ENCODE measurements around the gene SNX9. TPM values are rescaled to one million over a fixed set of nuclear protein-coding genes. Genes with fewer than 3 reads are reported as not detected.

The SNX9 gene
- total and polyA plus RNA-seq, 2 of the 8 experiments (the other 6 are each of a cell fraction or from before 2014, with no cell fraction given): 11.8 to 23.2 TPM

- WGBS, 2 experiments (ENCODE audit: extremely low coverage in 1 of 2, insufficient coverage in 1 of 2, insufficient read length in 1 of 2, insufficient replicate concordance in 2 of 2, low coverage in 1 of 2, low lambda C conversion rate in 2 of 2, missing lambda C conversion rate in 1 of 2): 96% methylated on average over 1 of the region's 1 CpG; no CpG with 5 or more reads in 1 of the 2 experiments
- TF ChIP-seq SP4 (IDR thresholded peaks at IDR 0.05; ENCODE audit: low read length) (no peak), BRCA1 (IDR thresholded peaks at IDR 0.05; ENCODE audit: low read depth, low read length) (no peak), BCL11A (IDR thresholded peaks at IDR 0.05; ENCODE audit: low read depth in 2 of 2, low read length in 2 of 2) (no peak), RFX5 (IDR thresholded peaks at IDR 0.05; ENCODE audit: borderline replicate concordance, low read depth, low read length) (no peak), FOSL1 (IDR thresholded peaks at IDR 0.05; ENCODE audit: insufficient read depth, low read depth, low read length) (no peak), ASH2L (IDR thresholded peaks at IDR 0.05; ENCODE audit: low read length) (no peak), BACH1 (IDR thresholded peaks at IDR 0.05; ENCODE audit: low read length) (no peak), SRF (IDR thresholded peaks at IDR 0.05; ENCODE audit: low read depth, low read length) (no peak), GTF2F1 (IDR thresholded peaks at IDR 0.05; ENCODE audit: borderline replicate concordance, low read depth, low read length) (no peak), RAD21 (IDR thresholded peaks at IDR 0.05 in 1 of 2, conservative IDR thresholded peaks at IDR 0.05 in 1 of 2; ENCODE audit: low read depth in 2 of 2, low read length in 2 of 2) (no peak), SAP30 (IDR thresholded peaks at IDR 0.05; ENCODE audit: insufficient read depth, insufficient replicate concordance, low read length) (no peak), JUND (IDR thresholded peaks at IDR 0.05; ENCODE audit: low read length) (no peak), EZH2 (IDR thresholded peaks at IDR 0.05; ENCODE audit: low read depth, low read length, severe bottlenecking) (no peak), USF2 (IDR thresholded peaks at IDR 0.05; ENCODE audit: low read length) (no peak)
These were observed 34.9 kb upstream of the SNX9 start for GRCh38 chr6:157788180-157788579.

More at GRCh38 chr6:157788180-157788579, 34.9 kb upstream of the SNX9 start:
- Histone ChIP-seq H4K8ac (ENCODE audit: extremely low read depth, insufficient read depth, low read length) (no peak overlapping the region), H3K36me3 (ENCODE audit: control insufficient read depth in 2 of 4, insufficient read depth in 4 of 4, low read length in 3 of 4) (no peaks in the 10 kb centered on the region), H3K79me1 (ENCODE audit: low read depth, low read length) (no peaks in the 10 kb centered on the region), H4K20me1 (replicated peaks in 1 of 2; ENCODE audit: control insufficient read depth in 1 of 2, insufficient read depth in 2 of 2, low read length in 2 of 2) (no peaks in the 10 kb centered on the region), H3K9ac (replicated peaks in 1 of 4; ENCODE audit: extremely low read depth in 1 of 4, low read depth in 3 of 4, low read length in 3 of 4) (no peak overlapping the region), H3K4me3 (ENCODE audit: extremely low read depth in 1 of 4, insufficient read depth in 2 of 4, low read depth in 3 of 4, low read length in 4 of 4) (no peak overlapping the region), H2BK12ac (ENCODE audit: low read depth, low read length) (no peak overlapping the region), H3K18ac (ENCODE audit: extremely low read depth, low read length) (no peak overlapping the region), H3K27me3 (replicated peaks in 1 of 4; ENCODE audit: control insufficient read depth in 3 of 4, extremely low read depth in 1 of 4, insufficient read depth in 3 of 4, low read length in 3 of 4) (no peaks in the 10 kb centered on the region), H2BK120ac (replicated peaks; ENCODE audit: low read depth, low read length) (no peak overlapping the region), H3K14ac (ENCODE audit: insufficient read length) (no peak overlapping the region), H3K4me1 (replicated peaks in 1 of 4; ENCODE audit: control insufficient read depth in 3 of 4, insufficient read depth in 4 of 4, low read length in 3 of 4) (peaks cover 0 to 2% (median 0%) of the 10 kb centered on the region in 4 experiments; a peak in 1 of 7 replicates), H3K4ac (replicated peaks; ENCODE audit: insufficient read length, low read depth, low read length) (no peak overlapping the region), H3K23me2 (ENCODE audit: low read depth, low read length) (no peaks in the 10 kb centered on the region), H3K23ac (ENCODE audit: insufficient read length) (no peak overlapping the region), H3K79me2 (ENCODE audit: control insufficient read depth in 1 of 2, insufficient read depth in 2 of 2, low read length in 2 of 2) (no peaks in the 10 kb centered on the region), H4K5ac (ENCODE audit: insufficient read length, low read depth, low read length) (no peak overlapping the region), H3K27ac (ENCODE audit: low read depth, low read length) (no peak overlapping the region), H3K56ac (replicated peaks; ENCODE audit: insufficient read length, low read depth, low read length) (no peak overlapping the region), H2BK20ac (ENCODE audit: low read length) (no peak overlapping the region), H3K4me2 (ENCODE audit: insufficient read depth in 1 of 2, low read depth in 2 of 2, low read length in 2 of 2) (no peak overlapping the region), H2AFZ (ENCODE audit: low read length) (no peak overlapping the region), H4K91ac (replicated peaks; ENCODE audit: insufficient read length, low read length) (no peak overlapping the region), H2BK5ac (ENCODE audit: low read depth, low read length) (no peak overlapping the region), H3K9me3 (ENCODE audit: insufficient read depth in 2 of 2, low read depth in 1 of 2, low read length in 1 of 2) (no peaks in the 10 kb centered on the region), H2BK15ac (ENCODE audit: low read length) (no peak overlapping the region), H2AK5ac (ENCODE audit: low read depth, low read length) (no peak overlapping the region)
- ChIA-PET CTCF (ENCODE audit: partially characterized antibody) (interaction anchor here (1.4 kb wide), 1 partner anchor 27 kb away, joined by 3 read pairs; no protein-coding TSS in a partner anchor), POLR2A (ENCODE audit: partially characterized antibody) (interaction anchor here (1.3 kb wide), 1 partner anchor 20 kb away, joined by 5 read pairs; no protein-coding TSS in a partner anchor)
- DNase-seq (ENCODE audit: low read depth in 1 of 2, low spot score in 2 of 2) (no peak), FAIRE-seq (no peak)

Measured in H1 (cell line).